SK-N-SH (cell line): ENCODE results near the gene TP53I13. TPM values are rescaled to one million over a fixed set of nuclear protein-coding genes. Genes with fewer than 3 reads are reported as not detected.
A peak's percentile ranks its signal among the peaks of the same experiment; 100 is the strongest.

Experiments
- CTCF ChIA-PET: fragments of 300-600, 350-600 bp; formaldehyde crosslinking; extraction: SDS; loops from one replicate; lab custom pipeline; 2021; lab: Yijun Ruan, JAX
- POLR2A ChIA-PET: fragments of 350-600 bp; sonication (Branson Sonifier 250); formaldehyde crosslinking; extraction: SDS; loops from one replicate; lab custom pipeline; 2020; ENCODE audit warnings: antibody characterized with exemption, inconsistent platforms; lab: Yijun Ruan, JAX
- DNase-seq: peaks from one replicate; pipeline ENCODE4 v3.0.0; 2012
- H2AFZ ChIP-seq: fragments of 200-600 bp; sonication (generic); 2 replicates; pipeline ENCODE4 v1.8.1; 2016; ENCODE audit warnings: antibody characterized with exemption, mild to moderate bottlenecking, low read depth
- H3F3A ChIP-seq: fragments of 200-600 bp; sonication (generic); replicated peaks from 2 replicates; pipeline ENCODE3; 2016; ENCODE audit warnings: antibody characterized with exemption, mild to moderate bottlenecking; ENCODE audit not compliant: insufficient read depth
- H3K27ac ChIP-seq, 2 experiments: fragments of 200-500 bp in 1 of 2; fragments of 200-600 bp in 1 of 2; sonication (Bioruptor generic) in 1 of 2; sonication (generic), shearing (Covaris generic) in 1 of 2; 2 replicates each; pipeline versions ENCODE4 v1.5.1 to v1.6.1; 2014 to 2016; ENCODE audit warnings: low read depth in 2 of 2, inconsistent platforms in 1 of 2, low read length in 1 of 2, mild to moderate bottlenecking in 1 of 2, mixed read lengths in 1 of 2
- H3K27me3 ChIP-seq: fragments of 200-600 bp; sonication (generic), shearing (Covaris generic); 2 replicates; pipeline ENCODE4 v1.6.1; 2016; ENCODE audit warnings: mixed run types; ENCODE audit not compliant: insufficient read depth
- H3K36me3 ChIP-seq, 2 experiments: fragments of 200-500 bp in 1 of 2; fragments of 200-600 bp in 1 of 2; sonication (Bioruptor generic) in 1 of 2; sonication (generic) in 1 of 2; replicated peaks in 1 of 2; 2 replicates each; pipeline versions ENCODE3 to v1.5.1; 2014 to 2016; ENCODE audit warnings: low read length in 1 of 2, mild to moderate bottlenecking in 1 of 2; ENCODE audit not compliant: insufficient read depth in 2 of 2, control insufficient read depth in 1 of 2
- H3K4me1 ChIP-seq, 2 experiments: fragments of 200-500 bp in 1 of 2; fragments of 200-600 bp in 1 of 2; sonication (Bioruptor generic) in 1 of 2; sonication (generic), shearing (Covaris generic) in 1 of 2; 2 replicates each; pipeline versions ENCODE4 v1.5.1 to v1.6.1; 2014 to 2016; ENCODE audit warnings: low read depth in 1 of 2, low read length in 1 of 2, mixed run types in 1 of 2; ENCODE audit not compliant: insufficient read depth in 2 of 2, control insufficient read depth in 1 of 2
- H3K4me2 ChIP-seq: fragments of 200-600 bp; sonication (generic), shearing (Covaris generic); 2 replicates; pipeline ENCODE4 v1.6.1; 2017; ENCODE audit warnings: mixed run types
- H3K4me3 ChIP-seq, 2 experiments: fragments of 200-500 bp in 1 of 2; fragments of 200-600 bp in 1 of 2; sonication (Bioruptor generic) in 1 of 2; sonication (generic), shearing (Covaris generic) in 1 of 2; 2 replicates each; pipeline versions ENCODE4 v1.5.1 to v1.8.1; 2014 to 2016; ENCODE audit warnings: low read depth in 2 of 2, inconsistent platforms in 1 of 2, low read length in 1 of 2, mild to moderate bottlenecking in 1 of 2, mixed read lengths in 1 of 2, moderate library complexity in 1 of 2
- H3K79me2 ChIP-seq: fragments of 200-600 bp; sonication (generic); 2 replicates; pipeline ENCODE4 v1.8.1; 2017; ENCODE audit warnings: mild to moderate bottlenecking; ENCODE audit not compliant: insufficient read depth
- H3K9ac ChIP-seq: fragments of 200-600 bp; sonication (generic); 2 replicates; pipeline ENCODE4 v1.6.1; 2017; ENCODE audit warnings: mixed run types
- H3K9me2 ChIP-seq: fragments of 200-600 bp; sonication (generic); 2 replicates; pipeline ENCODE4 v1.6.1; 2017; ENCODE audit warnings: mixed run types
- H3K9me3 ChIP-seq: fragments of 200-600 bp; sonication (generic); 2 replicates; pipeline ENCODE4 v1.6.1; 2017; ENCODE audit warnings: mixed run types, mild to moderate bottlenecking, moderate library complexity
- H4K20me1 ChIP-seq: fragments of 200-600 bp; sonication (generic); 2 replicates; pipeline ENCODE4 v1.6.1; 2017; ENCODE audit warnings: mild to moderate bottlenecking, mixed run types; ENCODE audit not compliant: insufficient read depth
- CHD2 ChIP-seq: fragments of 150-350 bp; IDR thresholded peaks from 2 replicates; pipeline ENCODE4 v1.6.1; 2018; ENCODE audit warnings: low read length; ENCODE audit not compliant: partially characterized antibody
- FOSL2 ChIP-seq: IDR thresholded peaks from 2 replicates; pipeline ENCODE4 v1.4.0; 2012; ENCODE audit warnings: low read depth, mild to moderate bottlenecking, moderate library complexity, borderline replicate concordance
- FOXJ3 ChIP-seq: sonication (generic); formaldehyde crosslinking; IDR thresholded peaks from 2 replicates; pipeline ENCODE4 v1.5.1; 2020; ENCODE audit warnings: mild to moderate bottlenecking, missing genetic modification reagents
- NFIC ChIP-seq: IDR thresholded peaks from 2 replicates; pipeline ENCODE4 v1.4.0; 2012; ENCODE audit warnings: borderline replicate concordance
- NRF1 ChIP-seq: IDR thresholded peaks from 2 replicates; pipeline ENCODE4 v1.6.1; 2012; ENCODE audit warnings: low read depth, mild to moderate bottlenecking, low read length
- RXRA ChIP-seq: IDR thresholded peaks from 2 replicates; pipeline ENCODE4 v1.4.0; 2012; ENCODE audit warnings: low read depth, mild to moderate bottlenecking, borderline replicate concordance
- SMC3 ChIP-seq: IDR thresholded peaks from 2 replicates; pipeline ENCODE4 v1.6.1; 2012; ENCODE audit warnings: low read depth, low read length, improper control_type of control experiment
- TAF1 ChIP-seq: IDR thresholded peaks from 2 replicates; pipeline ENCODE4 v1.6.1; 2012; ENCODE audit warnings: low read depth, mild to moderate bottlenecking, low read length, moderate library complexity, borderline replicate concordance
- TCF12 ChIP-seq: IDR thresholded peaks from 2 replicates; pipeline ENCODE4 v1.4.0; 2012
- WGBS: methylation state at CpG from one replicate; pipeline ENCODE4 v1.1.6; 2017; ENCODE audit warnings: low lambda C conversion rate; 5-methylcytosine and 5-hydroxymethylcytosine counted together
- polyA plus RNA-seq, 3 experiments: library from polyadenylated mRNA; depleted of rRNA; stranded (reverse); fragments of >200 nt; gene quantifications; 2 replicates each; pipeline ENCODE4 v1.2.3, GENCODE V29; 2012
- TF ChIP-seq, protein P1 (sequence below): IDR thresholded peaks from 2 replicates; pipeline ENCODE4 v1.6.1; 2012; ENCODE audit warnings: mild to moderate bottlenecking, low read depth, low read length, moderate library complexity
- TF ChIP-seq, protein P2 (sequence below): fragments of 150-350 bp; IDR thresholded peaks from 2 replicates; pipeline ENCODE4 v1.6.1; 2016; ENCODE audit warnings: mild to moderate bottlenecking, low read depth, low read length
- TF ChIP-seq, protein P3 (sequence below): IDR thresholded peaks from 2 replicates; pipeline ENCODE4 v1.4.0; 2012; ENCODE audit warnings: low read depth
- TF ChIP-seq, protein P4 (sequence below): IDR thresholded peaks from 2 replicates; pipeline ENCODE4 v1.4.0; 2012; ENCODE audit warnings: low read depth, borderline replicate concordance

TP53I13 gene
- polyA plus RNA-seq, 1 of the 3 experiments (the other 2 are of a cell fraction), result 39.2 TPM

DNA sequence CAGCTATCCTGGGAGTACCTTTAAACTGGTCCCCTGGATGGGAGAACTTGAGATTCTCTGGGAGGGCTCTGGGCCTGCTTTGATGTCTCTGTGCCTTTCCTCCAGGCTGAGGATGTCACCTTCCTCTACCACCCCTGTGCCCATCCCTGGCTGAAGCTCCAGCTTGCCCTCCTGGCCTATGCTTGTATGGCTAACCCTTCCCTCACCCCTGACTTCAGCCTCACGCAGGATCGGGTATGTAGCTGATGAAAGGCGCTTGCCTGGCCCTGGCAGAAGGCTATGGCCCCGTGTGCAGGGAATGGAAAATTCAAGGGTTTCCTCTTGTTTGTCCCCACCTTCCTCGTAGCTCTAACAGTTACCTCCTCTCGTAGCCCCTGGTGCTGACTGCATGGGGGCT lies 3.0 kb downstream of the TP53I13 start (continued):
- TF ChIP-seq, protein P1, sequence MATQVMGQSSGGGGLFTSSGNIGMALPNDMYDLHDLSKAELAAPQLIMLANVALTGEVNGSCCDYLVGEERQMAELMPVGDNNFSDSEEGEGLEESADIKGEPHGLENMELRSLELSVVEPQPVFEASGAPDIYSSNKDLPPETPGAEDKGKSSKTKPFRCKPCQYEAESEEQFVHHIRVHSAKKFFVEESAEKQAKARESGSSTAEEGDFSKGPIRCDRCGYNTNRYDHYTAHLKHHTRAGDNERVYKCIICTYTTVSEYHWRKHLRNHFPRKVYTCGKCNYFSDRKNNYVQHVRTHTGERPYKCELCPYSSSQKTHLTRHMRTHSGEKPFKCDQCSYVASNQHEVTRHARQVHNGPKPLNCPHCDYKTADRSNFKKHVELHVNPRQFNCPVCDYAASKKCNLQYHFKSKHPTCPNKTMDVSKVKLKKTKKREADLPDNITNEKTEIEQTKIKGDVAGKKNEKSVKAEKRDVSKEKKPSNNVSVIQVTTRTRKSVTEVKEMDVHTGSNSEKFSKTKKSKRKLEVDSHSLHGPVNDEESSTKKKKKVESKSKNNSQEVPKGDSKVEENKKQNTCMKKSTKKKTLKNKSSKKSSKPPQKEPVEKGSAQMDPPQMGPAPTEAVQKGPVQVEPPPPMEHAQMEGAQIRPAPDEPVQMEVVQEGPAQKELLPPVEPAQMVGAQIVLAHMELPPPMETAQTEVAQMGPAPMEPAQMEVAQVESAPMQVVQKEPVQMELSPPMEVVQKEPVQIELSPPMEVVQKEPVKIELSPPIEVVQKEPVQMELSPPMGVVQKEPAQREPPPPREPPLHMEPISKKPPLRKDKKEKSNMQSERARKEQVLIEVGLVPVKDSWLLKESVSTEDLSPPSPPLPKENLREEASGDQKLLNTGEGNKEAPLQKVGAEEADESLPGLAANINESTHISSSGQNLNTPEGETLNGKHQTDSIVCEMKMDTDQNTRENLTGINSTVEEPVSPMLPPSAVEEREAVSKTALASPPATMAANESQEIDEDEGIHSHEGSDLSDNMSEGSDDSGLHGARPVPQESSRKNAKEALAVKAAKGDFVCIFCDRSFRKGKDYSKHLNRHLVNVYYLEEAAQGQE, result no peak
- TF ChIP-seq, protein P2, sequence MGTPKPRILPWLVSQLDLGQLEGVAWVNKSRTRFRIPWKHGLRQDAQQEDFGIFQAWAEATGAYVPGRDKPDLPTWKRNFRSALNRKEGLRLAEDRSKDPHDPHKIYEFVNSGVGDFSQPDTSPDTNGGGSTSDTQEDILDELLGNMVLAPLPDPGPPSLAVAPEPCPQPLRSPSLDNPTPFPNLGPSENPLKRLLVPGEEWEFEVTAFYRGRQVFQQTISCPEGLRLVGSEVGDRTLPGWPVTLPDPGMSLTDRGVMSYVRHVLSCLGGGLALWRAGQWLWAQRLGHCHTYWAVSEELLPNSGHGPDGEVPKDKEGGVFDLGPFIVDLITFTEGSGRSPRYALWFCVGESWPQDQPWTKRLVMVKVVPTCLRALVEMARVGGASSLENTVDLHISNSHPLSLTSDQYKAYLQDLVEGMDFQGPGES, result no peak
- no peak for TF ChIP-seq TAF1
- TF ChIP-seq, protein P3, sequence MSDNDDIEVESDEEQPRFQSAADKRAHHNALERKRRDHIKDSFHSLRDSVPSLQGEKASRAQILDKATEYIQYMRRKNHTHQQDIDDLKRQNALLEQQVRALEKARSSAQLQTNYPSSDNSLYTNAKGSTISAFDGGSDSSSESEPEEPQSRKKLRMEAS, result no peak
- TF ChIP-seq NFIC, result no peak

DNA sequence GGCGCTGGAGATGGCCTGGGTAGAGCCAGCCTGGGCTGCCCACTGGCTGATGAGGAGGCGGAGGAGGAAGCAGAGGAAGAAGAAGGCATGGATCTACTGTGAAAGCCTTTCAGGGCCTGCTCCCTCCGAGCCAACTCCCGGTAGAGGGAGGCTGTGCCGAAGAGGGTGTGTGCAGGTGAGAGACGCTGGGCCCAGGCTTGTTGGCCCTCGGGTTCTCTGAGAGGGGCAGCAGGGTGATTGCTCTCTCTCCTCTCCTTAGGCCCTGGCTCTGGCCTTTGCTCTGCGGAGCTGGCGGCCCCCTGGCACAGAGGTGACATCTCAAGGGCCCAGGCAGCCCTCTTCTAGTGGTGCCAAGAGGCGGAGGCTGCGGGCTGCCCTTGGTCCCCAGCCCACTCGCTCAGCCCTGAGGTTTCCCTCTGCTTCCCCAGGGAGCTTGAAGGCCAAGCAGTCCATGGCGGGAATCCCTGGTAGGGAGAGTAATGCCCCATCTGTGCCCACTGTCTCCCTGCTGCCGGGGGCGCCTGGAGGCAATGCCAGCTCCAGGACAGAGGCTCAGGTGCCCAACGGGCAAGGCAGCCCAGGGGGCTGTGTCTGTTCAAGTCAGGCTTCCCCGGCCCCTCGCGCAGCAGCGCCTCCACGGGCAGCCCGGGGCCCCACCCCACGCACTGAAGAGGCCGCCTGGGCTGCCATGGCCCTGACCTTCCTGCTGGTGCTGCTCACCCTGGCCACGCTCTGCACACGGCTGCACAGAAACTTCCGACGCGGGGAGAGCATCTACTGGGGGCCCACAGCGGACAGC lies 3.6 kb downstream of the TP53I13 start:
- POLR2A ChIA-PET, result no interaction called here
- CTCF ChIA-PET, result interaction anchor here (0.7 to 11.6 kb wide), 33 partner anchors 8 to 541 kb away, joined by 3 to 166 read pairs (median 4); partner anchors contain the start of genes ANKRD13B, GIT1, MYO18A and SSH2
- Histone ChIP-seq H3K27ac (no peak overlapping the region), H3K79me2 (peaks cover 6% of the 10 kb centered on the region; the same call in 1 of the 2 replicates), H2AFZ (no peak overlapping the region), H3K9ac (no peak overlapping the region), H3K36me3 (peaks cover 0 to 43% of the 10 kb centered on the region in 2 experiments), H3K9me3 (no peaks in the 10 kb centered on the region)
- peak; percentile 68 for DNase-seq
- TF ChIP-seq SMC3 (no peak), TCF12 (no peak), RXRA (no peak), CHD2 (no peak), FOXJ3 (CRISPR knock-in tag) (no peak), TAF1 (no peak), FOSL2 (no peak), NRF1 (no peak)
- TF ChIP-seq, protein P4, sequence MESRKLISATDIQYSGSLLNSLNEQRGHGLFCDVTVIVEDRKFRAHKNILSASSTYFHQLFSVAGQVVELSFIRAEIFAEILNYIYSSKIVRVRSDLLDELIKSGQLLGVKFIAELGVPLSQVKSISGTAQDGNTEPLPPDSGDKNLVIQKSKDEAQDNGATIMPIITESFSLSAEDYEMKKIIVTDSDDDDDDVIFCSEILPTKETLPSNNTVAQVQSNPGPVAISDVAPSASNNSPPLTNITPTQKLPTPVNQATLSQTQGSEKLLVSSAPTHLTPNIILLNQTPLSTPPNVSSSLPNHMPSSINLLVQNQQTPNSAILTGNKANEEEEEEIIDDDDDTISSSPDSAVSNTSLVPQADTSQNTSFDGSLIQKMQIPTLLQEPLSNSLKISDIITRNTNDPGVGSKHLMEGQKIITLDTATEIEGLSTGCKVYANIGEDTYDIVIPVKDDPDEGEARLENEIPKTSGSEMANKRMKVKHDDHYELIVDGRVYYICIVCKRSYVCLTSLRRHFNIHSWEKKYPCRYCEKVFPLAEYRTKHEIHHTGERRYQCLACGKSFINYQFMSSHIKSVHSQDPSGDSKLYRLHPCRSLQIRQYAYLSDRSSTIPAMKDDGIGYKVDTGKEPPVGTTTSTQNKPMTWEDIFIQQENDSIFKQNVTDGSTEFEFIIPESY, result no peak
- TF ChIP-seq, all 33 proteins: peak for 0
- 0 out of 2 replicates have a peak, but pooled peaks cover 4% of the 10 kb centered on the region for H4K20me1 ChIP-seq
- H3K9me2 ChIP-seq, result no peaks in the 10 kb centered on the region
- no peak overlapping the region for H3K4me3 ChIP-seq
- H3F3A ChIP-seq, result peaks cover 7% of the 10 kb centered on the region
- WGBS, result 77% methylated on average over 15 of the region's 30 CpGs
- no peaks in the 10 kb centered on the region for H3K27me3 ChIP-seq
- peaks cover 8 to 21% of the 10 kb centered on the region in 2 experiments; a peak in 1 of 4 replicates for H3K4me1 ChIP-seq
- no peak overlapping the region for H3K4me2 ChIP-seq
